Measurements from ENCODE around the gene ZNF385A. TPM values are rescaled to one million over a fixed set of nuclear protein-coding genes. Genes with fewer than 3 reads are reported as not detected.

ZNF385A gene
- total RNA-seq, 1 donor from 2014 or later = 24.4 TPM

- Histone ChIP-seq H3K27ac (ENCODE audit: low read depth, low read length) (no peak overlapping the region), H3K4me1 (ENCODE audit: insufficient read depth, low read length) (no peaks in the 10 kb centered on the region), H2AFZ (ENCODE audit: low read depth, low read length) (no peak overlapping the region), H3K4me3 (ENCODE audit: insufficient read depth, low read depth, low read length) (no peak overlapping the region), H3K9me3 (ENCODE audit: insufficient read depth, low read depth, low read length) (no peaks in the 10 kb centered on the region), H4K20me1 (ENCODE audit: insufficient read depth, low read length) (peaks cover 67% of the 10 kb centered on the region), H3K4me2 (ENCODE audit: low read length) (no peak overlapping the region), H3K36me3 (ENCODE audit: insufficient read depth, low read length) (peaks cover 89% of the 10 kb centered on the region), H3K79me2 (ENCODE audit: insufficient read depth, low read length) (peaks cover 2% of the 10 kb centered on the region), H3K9ac (ENCODE audit: low read length) (no peak overlapping the region), H3K27me3 (ENCODE audit: insufficient read depth, low read length) (no peaks in the 10 kb centered on the region)
- Mint-ChIP-seq H3K4me1 (ENCODE audit: low read depth, unreplicated experiment) (no peaks in the 10 kb centered on the region), H3K27me3 (ENCODE audit: low read depth, unreplicated experiment) (no peaks in the 10 kb centered on the region), H3K4me3 (ENCODE audit: unreplicated experiment) (no peak overlapping the region), H3K27ac (ENCODE audit: unreplicated experiment) (no peak overlapping the region), H3K9me3 (ENCODE audit: unreplicated experiment) (no peaks in the 10 kb centered on the region), H3K36me3 (ENCODE audit: low read depth, unreplicated experiment) (peaks cover 36% of the 10 kb centered on the region)
- TF ChIP-seq EZH2 (IDR thresholded peaks at IDR 0.05; ENCODE audit: insufficient read depth, low read length) (no peak), CTCF (IDR thresholded peaks at IDR 0.05; ENCODE audit: insufficient read depth, low read depth, low read length) (no peak)
- no peak for FAIRE-seq
- no peak for DNase-seq (ENCODE audit: low read depth)
These were observed 16.6 kb upstream of the ZNF385A start for GRCh38 chr12:54401119-54401518.

- Mint-ChIP-seq H3K27ac (ENCODE audit: unreplicated experiment) (no peak overlapping the region), H3K27me3 (ENCODE audit: low read depth, unreplicated experiment) (no peaks in the 10 kb centered on the region), H3K36me3 (ENCODE audit: low read depth, unreplicated experiment) (peaks cover 37% of the 10 kb centered on the region), H3K4me3 (ENCODE audit: unreplicated experiment) (no peak overlapping the region), H3K9me3 (ENCODE audit: unreplicated experiment) (no peaks in the 10 kb centered on the region), H3K4me1 (ENCODE audit: low read depth, unreplicated experiment) (peaks cover 5% of the 10 kb centered on the region)
- FAIRE-seq (no peak), DNase-seq (ENCODE audit: low read depth) (peak; percentile 45)
- Histone ChIP-seq H4K20me1 (ENCODE audit: insufficient read depth, low read length) (peaks cover 64% of the 10 kb centered on the region), H3K4me1 (ENCODE audit: insufficient read depth, low read length) (no peaks in the 10 kb centered on the region), H2AFZ (ENCODE audit: low read depth, low read length) (no peak overlapping the region), H3K4me2 (ENCODE audit: low read length) (no peak overlapping the region), H3K27ac (ENCODE audit: low read depth, low read length) (no peak overlapping the region), H3K36me3 (ENCODE audit: insufficient read depth, low read length) (peaks cover 89% of the 10 kb centered on the region), H3K9me3 (ENCODE audit: insufficient read depth, low read depth, low read length) (no peaks in the 10 kb centered on the region), H3K4me3 (ENCODE audit: insufficient read depth, low read depth, low read length) (no peak overlapping the region), H3K27me3 (ENCODE audit: insufficient read depth, low read length) (no peaks in the 10 kb centered on the region), H3K9ac (ENCODE audit: low read length) (no peak overlapping the region), H3K79me2 (ENCODE audit: insufficient read depth, low read length) (peaks cover 2% of the 10 kb centered on the region)
- TF ChIP-seq EZH2 (IDR thresholded peaks at IDR 0.05; ENCODE audit: insufficient read depth, low read length) (no peak), CTCF (IDR thresholded peaks at IDR 0.05; ENCODE audit: insufficient read depth, low read depth, low read length) (peak; percentile 98)
These were observed 14.7 kb upstream of the ZNF385A start for GRCh38 chr12:54398995-54399793.

- Histone ChIP-seq H3K4me1 (ENCODE audit: insufficient read depth, low read length) (no peaks in the 10 kb centered on the region), H3K36me3 (ENCODE audit: insufficient read depth, low read length) (peaks cover 79% of the 10 kb centered on the region), H2AFZ (ENCODE audit: low read depth, low read length) (no peak overlapping the region), H3K27ac (ENCODE audit: low read depth, low read length) (no peak overlapping the region), H3K27me3 (ENCODE audit: insufficient read depth, low read length) (no peaks in the 10 kb centered on the region), H4K20me1 (ENCODE audit: insufficient read depth, low read length) (peaks cover 63% of the 10 kb centered on the region), H3K4me3 (ENCODE audit: insufficient read depth, low read depth, low read length) (no peak overlapping the region), H3K9me3 (ENCODE audit: insufficient read depth, low read depth, low read length) (no peaks in the 10 kb centered on the region), H3K79me2 (ENCODE audit: insufficient read depth, low read length) (peaks cover 2% of the 10 kb centered on the region), H3K4me2 (ENCODE audit: low read length) (no peak overlapping the region), H3K9ac (ENCODE audit: low read length) (no peak overlapping the region)
- peaks cover 38% of the 10 kb centered on the region for H3K36me3 Mint-ChIP-seq (ENCODE audit: low read depth, unreplicated experiment)
- no peaks in the 10 kb centered on the region for H3K9me3 Mint-ChIP-seq (ENCODE audit: unreplicated experiment)
- no peak overlapping the region for H3K4me3 Mint-ChIP-seq (ENCODE audit: unreplicated experiment)
- DNase-seq (ENCODE audit: low read depth) = no peak
- TF ChIP-seq CTCF (IDR thresholded peaks at IDR 0.05; ENCODE audit: insufficient read depth, low read depth, low read length) (no peak), EZH2 (IDR thresholded peaks at IDR 0.05; ENCODE audit: insufficient read depth, low read length) (no peak)
- H3K4me1 Mint-ChIP-seq (ENCODE audit: low read depth, unreplicated experiment) = peaks cover 11% of the 10 kb centered on the region
- no peak for FAIRE-seq
- H3K27ac Mint-ChIP-seq (ENCODE audit: unreplicated experiment) = no peak overlapping the region
- no peaks in the 10 kb centered on the region for H3K27me3 Mint-ChIP-seq (ENCODE audit: low read depth, unreplicated experiment)
These were observed 13.7 kb upstream of the ZNF385A start for GRCh38 chr12:54398218-54398617.
